K562 (cell line): ENCODE data around the gene TEAD3. TPM values are rescaled to one million over a fixed set of nuclear protein-coding genes. Genes with fewer than 3 reads are reported as not detected.

ENCODE experiments used
- CHD4 ChIP-seq: fragments of 200-600 bp; sonication (generic); IDR thresholded peaks from 3 replicates; pipeline ENCODE4 v1.6.1; 2012; ENCODE audit warnings: low read depth, mild to moderate bottlenecking, mixed read lengths, low read length, inconsistent platforms; ENCODE audit not compliant: insufficient read depth, insufficient replicate concordance, poor library complexity, severe bottlenecking
- GTF2A2 ChIP-seq: IDR thresholded peaks from 2 replicates; pipeline ENCODE4 v1.6.1; 2016; ENCODE audit warnings: mild to moderate bottlenecking, missing genetic modification characterization, missing compliant biosample characterization
- PRDM10 ChIP-seq: fragments of 450-650 bp; IDR thresholded peaks from 2 replicates; pipeline ENCODE4 v1.6.1; 2018; ENCODE audit not compliant: partially characterized antibody
- ZBTB11 ChIP-seq, 3 experiments: fragments of 200-800 bp in 1 of 3; fragments of 250-450 bp in 1 of 3; fragments of 450-650 bp in 1 of 3; sonication (Bioruptor Pico) in 1 of 3; sonication (Bioruptor generic) in 1 of 3; formaldehyde crosslinking in 1 of 3; IDR thresholded peaks; 2 replicates each; pipeline versions ENCODE4 v1.6.1 to v1.8.0; 2016 to 2022; ENCODE audit warnings: mild to moderate bottlenecking in 2 of 3, missing genetic modification characterization in 2 of 3, missing compliant biosample characterization in 1 of 3, moderate library complexity in 1 of 3
- ZBTB7A ChIP-seq: IDR thresholded peaks from 2 replicates; pipeline ENCODE4 v1.6.1; 2011; ENCODE audit warnings: low read depth, mild to moderate bottlenecking, low read length, moderate library complexity, borderline replicate concordance; ENCODE audit not compliant: control insufficient read depth
- polyA plus RNA-seq, 8 experiments: library from polyadenylated mRNA; depleted of rRNA in 4 of 8; stranded (reverse) in 5 of 8; unstranded in 3 of 8; fragments of >200 nt; fragmentation: Nextera tagmentation in 2 of 8; fragmentation: Illumina TruSeq in 1 of 8; extraction: Ambion mirVana in 2 of 8; extraction: Trizol in 1 of 8; gene quantifications; 2 replicates each; pipeline versions ENCODE4 v1.2.1 to v1.2.3, GENCODE V29; 2011 to 2014; ENCODE audit warnings: inconsistent platforms in 1 of 8, missing spikeins in 1 of 8
- total RNA-seq, 7 experiments: library from RNA; depleted of rRNA in 6 of 7; stranded (reverse); fragments of >200 nt in 6 of 7; fragmentation: Illumina TruSeq in 2 of 7; extraction: Trizol in 2 of 7; gene quantifications; 2 replicates each; pipeline versions ENCODE4 v1.2.1 to v1.2.3, GENCODE V29; 2011 to 2021; ENCODE audit warnings: low replicate concordance in 1 of 7
- TF ChIP-seq, protein P1 (sequence below): fragments of 450-650 bp; IDR thresholded peaks from 2 replicates; pipeline ENCODE4 v1.6.1; 2016; ENCODE audit warnings: borderline replicate concordance
- TF ChIP-seq, protein P2 (sequence below): sonication (generic); formaldehyde crosslinking; IDR thresholded peaks from 2 replicates; pipeline ENCODE4 v1.8.1; 2023; ENCODE audit warnings: mild to moderate bottlenecking, missing genetic modification reagents

The TEAD3 gene
- total and polyA plus RNA-seq, 9 of the 15 experiments (the other 6 are each of a cell fraction or from before 2014, with no cell fraction given): 0.63 to 13.2 (median 3.3) TPM

- TF ChIP-seq ZBTB11 (CRISPR knock-in tag; IDR thresholded peaks at IDR 0.05) (0 out of 6 replicates have a peak, but pooled peaks of 1 of the 3 experiments have one; percentile 4), ZBTB7A (peak; percentile 27; the same call in 1 of the 2 replicates), GTF2A2 (tag) (no peak), CHD4 (no peak), PRDM10 (peak; percentile 55)
- TF ChIP-seq, protein P1, sequence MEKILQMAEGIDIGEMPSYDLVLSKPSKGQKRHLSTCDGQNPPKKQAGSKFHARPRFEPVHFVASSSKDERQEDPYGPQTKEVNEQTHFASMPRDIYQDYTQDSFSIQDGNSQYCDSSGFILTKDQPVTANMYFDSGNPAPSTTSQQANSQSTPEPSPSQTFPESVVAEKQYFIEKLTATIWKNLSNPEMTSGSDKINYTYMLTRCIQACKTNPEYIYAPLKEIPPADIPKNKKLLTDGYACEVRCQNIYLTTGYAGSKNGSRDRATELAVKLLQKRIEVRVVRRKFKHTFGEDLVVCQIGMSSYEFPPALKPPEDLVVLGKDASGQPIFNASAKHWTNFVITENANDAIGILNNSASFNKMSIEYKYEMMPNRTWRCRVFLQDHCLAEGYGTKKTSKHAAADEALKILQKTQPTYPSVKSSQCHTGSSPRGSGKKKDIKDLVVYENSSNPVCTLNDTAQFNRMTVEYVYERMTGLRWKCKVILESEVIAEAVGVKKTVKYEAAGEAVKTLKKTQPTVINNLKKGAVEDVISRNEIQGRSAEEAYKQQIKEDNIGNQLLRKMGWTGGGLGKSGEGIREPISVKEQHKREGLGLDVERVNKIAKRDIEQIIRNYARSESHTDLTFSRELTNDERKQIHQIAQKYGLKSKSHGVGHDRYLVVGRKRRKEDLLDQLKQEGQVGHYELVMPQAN: no peak
- TF ChIP-seq, protein P2, sequence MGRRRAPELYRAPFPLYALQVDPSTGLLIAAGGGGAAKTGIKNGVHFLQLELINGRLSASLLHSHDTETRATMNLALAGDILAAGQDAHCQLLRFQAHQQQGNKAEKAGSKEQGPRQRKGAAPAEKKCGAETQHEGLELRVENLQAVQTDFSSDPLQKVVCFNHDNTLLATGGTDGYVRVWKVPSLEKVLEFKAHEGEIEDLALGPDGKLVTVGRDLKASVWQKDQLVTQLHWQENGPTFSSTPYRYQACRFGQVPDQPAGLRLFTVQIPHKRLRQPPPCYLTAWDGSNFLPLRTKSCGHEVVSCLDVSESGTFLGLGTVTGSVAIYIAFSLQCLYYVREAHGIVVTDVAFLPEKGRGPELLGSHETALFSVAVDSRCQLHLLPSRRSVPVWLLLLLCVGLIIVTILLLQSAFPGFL (CRISPR knock-in tag): 0 out of 2 replicates have a peak, but pooled peaks have one; percentile 43
- TF ChIP-seq, all 486 proteins: peak for 13
These were observed 45.3 kb downstream of the TEAD3 start (continued) for GRCh38 chr6:35451354-35452182.
